Measurements from ENCODE around the gene ST8SIA4. TPM values are rescaled to one million over a fixed set of nuclear protein-coding genes. Genes with fewer than 3 reads are reported as not detected.
A peak's percentile ranks its signal among the peaks of the same experiment; 100 is the strongest.
"Not testable (repeated sequence)": the region's sequence is repeated elsewhere in the genome, so short reads cannot be mapped to it uniquely, and the experiment has no call there.

ST8SIA4 gene
- total RNA-seq, 3 donors from 2014 or later, result 27.2 to 38.4 (median 36.9) TPM

DNA sequence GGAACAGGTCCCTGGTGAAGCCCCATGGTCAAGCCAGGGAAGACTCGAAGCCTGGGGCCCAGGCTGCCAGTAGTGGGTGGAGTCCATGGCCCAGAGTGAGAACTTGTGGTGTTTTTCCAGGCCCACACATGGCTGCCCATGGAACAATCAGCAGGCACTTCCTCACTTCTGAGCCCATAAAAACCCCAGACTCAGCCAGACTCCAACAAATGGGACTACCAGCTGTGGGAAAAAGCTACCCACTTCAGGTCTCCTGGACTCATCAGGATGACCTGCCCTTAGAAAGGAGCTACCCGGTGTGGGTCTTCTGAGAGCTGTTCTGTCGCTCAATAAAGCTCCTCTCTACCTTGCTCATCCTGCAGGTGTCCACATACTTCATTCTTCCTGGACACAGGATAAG lies 108.9 kb downstream of the ST8SIA4 start:
- ATAC-seq, result no peak
- no peaks in the 10 kb centered on the region for H3K9me3 Mint-ChIP-seq
- peaks cover 3% of the 10 kb centered on the region for H3K4me1 Mint-ChIP-seq (ENCODE audit: low read depth)
- no peak for DNase-seq
- H3K27me3 Mint-ChIP-seq (ENCODE audit: low read depth), result peaks cover 5% of the 10 kb centered on the region
- H3K36me3 Mint-ChIP-seq (ENCODE audit: insufficient read depth), result no peaks in the 10 kb centered on the region
- no peak overlapping the region for H3K4me3 Mint-ChIP-seq

DNA sequence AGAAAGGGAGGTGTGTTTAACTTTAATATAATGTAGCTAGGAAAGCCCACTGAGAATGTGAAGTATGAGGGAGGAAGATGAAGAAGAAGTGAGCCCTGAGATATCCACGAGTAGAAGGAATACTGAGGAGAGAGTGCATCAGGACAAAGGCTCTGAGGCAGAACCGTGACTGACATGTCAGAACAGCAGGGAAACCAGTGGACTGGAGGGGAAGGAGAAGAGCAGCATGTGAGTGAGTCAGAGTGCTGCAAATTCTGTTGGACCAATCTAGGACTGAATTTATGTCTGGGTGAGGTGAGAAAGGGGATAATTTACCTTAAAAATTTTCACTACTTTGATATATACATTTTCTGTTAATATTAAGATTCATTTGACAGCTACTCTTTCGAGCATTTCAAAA lies 110.3 kb downstream of the ST8SIA4 start:
- DNase-seq (no peak), ATAC-seq (no peak)
- Mint-ChIP-seq H3K4me1 (ENCODE audit: low read depth) (peaks cover 3% of the 10 kb centered on the region), H3K36me3 (ENCODE audit: insufficient read depth) (no peaks in the 10 kb centered on the region), H3K4me3 (no peak overlapping the region), H3K9me3 (no peaks in the 10 kb centered on the region), H3K27me3 (ENCODE audit: low read depth) (peaks cover 5% of the 10 kb centered on the region)

DNA sequence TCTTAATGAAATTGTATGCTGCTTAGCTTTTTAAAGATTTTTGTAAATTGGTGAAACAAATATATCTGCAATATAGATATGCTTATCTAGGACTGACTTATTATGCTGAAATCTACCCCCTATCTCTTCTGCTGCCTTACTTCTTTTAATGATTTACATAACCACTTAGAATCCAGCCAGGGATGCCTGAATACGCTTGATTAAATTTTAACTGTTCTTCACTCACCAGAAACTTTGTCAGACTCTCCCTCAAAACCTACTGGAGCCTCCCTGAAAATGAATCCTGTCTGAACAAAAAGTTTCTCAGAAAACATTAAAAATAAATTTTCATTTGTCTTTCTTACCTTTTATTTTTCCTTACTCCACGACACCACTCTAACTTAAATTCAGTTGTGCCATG lies 111.7 kb downstream of the ST8SIA4 start:
- ATAC-seq (no peak), DNase-seq (no peak)
- H3K9me3 Mint-ChIP-seq, result no peaks in the 10 kb centered on the region
- peaks cover 3% of the 10 kb centered on the region for H3K4me1 Mint-ChIP-seq (ENCODE audit: low read depth)
- H3K27me3 Mint-ChIP-seq (ENCODE audit: low read depth), result peaks cover 5% of the 10 kb centered on the region
- H3K36me3 Mint-ChIP-seq (ENCODE audit: insufficient read depth), result no peaks in the 10 kb centered on the region
- H3K4me3 Mint-ChIP-seq, result no peak overlapping the region

DNA sequence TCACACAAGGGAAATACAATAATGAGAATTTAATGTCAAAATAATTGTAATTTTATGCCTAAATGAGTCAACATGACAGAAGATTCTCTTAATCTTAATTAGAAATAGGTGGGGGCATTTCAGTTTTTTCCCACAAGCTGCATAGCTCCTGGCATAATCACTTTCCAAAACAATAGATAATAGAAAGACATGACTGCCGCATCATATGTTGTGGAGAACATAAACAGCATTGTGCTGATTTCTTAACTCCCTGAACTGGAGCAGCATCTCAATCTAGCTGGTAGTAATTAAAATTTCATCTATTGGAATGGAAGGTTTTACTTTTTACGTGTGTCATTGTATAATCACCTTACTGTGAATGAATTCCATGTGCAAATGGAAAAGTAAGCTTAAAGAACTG lies 112.1 kb downstream of the ST8SIA4 start:
- Mint-ChIP-seq H3K9me3 (no peaks in the 10 kb centered on the region), H3K36me3 (ENCODE audit: insufficient read depth) (no peaks in the 10 kb centered on the region), H3K4me1 (ENCODE audit: low read depth) (peaks cover 3% of the 10 kb centered on the region), H3K27me3 (ENCODE audit: low read depth) (peaks cover 5% of the 10 kb centered on the region), H3K4me3 (no peak overlapping the region)
- no peak for DNase-seq
- no peak for ATAC-seq

DNA sequence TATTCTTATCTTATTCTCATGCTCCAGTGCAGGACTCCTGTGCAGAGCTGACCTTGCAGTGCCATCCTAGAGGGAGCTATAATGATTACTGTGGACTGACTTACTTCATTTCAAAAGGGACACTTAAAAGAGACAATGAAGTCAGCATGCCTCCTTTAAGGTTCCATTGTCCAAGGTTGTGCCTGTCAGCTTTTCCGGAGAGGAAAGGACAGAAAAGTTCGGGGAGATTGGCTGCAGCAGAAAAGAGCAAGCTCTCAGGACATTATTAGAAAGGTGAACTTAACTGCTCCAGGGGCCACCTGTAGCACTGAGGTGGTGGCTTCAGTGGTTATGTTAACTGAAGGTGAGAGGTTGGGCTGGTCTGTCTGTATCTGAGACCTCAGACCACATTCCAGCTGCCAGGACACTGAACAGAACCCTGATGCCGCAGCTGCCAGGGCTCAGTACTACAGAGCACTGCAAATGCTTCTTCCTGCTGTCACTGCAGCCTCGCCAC lies 112.9 kb downstream of the ST8SIA4 start:
- no peak for DNase-seq
- no peak for ATAC-seq
- no peaks in the 10 kb centered on the region for H3K36me3 Mint-ChIP-seq (ENCODE audit: insufficient read depth)
- H3K27me3 Mint-ChIP-seq (ENCODE audit: low read depth), result peaks cover 5% of the 10 kb centered on the region
- no peaks in the 10 kb centered on the region for H3K9me3 Mint-ChIP-seq
- H3K4me3 Mint-ChIP-seq, result no peak overlapping the region
- peaks cover 3% of the 10 kb centered on the region for H3K4me1 Mint-ChIP-seq (ENCODE audit: low read depth)

DNA sequence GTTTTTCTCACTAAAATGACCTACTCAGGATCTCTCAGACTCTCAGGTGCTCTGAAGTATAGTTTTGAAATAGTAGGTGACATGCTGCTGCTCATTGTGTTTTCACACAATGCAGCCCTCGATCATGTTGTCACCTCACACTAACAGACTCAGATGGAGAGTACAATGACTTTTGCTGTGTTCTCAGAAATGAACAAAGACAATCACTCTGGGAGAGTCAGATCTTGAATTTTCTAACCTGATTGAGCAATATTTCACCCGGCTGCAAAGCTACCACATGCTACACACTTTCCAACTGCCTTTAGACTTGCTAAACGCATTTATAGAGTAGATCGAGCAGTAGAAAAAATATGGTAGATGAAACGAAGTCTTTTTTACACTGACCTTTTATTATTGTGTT lies 113.4 kb downstream of the ST8SIA4 start:
- peaks cover 5% of the 10 kb centered on the region for H3K27me3 Mint-ChIP-seq (ENCODE audit: low read depth)
- peak; percentile 59 to 72 for ATAC-seq
- no peak for DNase-seq
- no peaks in the 10 kb centered on the region for H3K9me3 Mint-ChIP-seq
- H3K4me3 Mint-ChIP-seq, result no peak overlapping the region
- peaks cover 3% of the 10 kb centered on the region for H3K4me1 Mint-ChIP-seq (ENCODE audit: low read depth)
- no peaks in the 10 kb centered on the region for H3K36me3 Mint-ChIP-seq (ENCODE audit: insufficient read depth)

DNA sequence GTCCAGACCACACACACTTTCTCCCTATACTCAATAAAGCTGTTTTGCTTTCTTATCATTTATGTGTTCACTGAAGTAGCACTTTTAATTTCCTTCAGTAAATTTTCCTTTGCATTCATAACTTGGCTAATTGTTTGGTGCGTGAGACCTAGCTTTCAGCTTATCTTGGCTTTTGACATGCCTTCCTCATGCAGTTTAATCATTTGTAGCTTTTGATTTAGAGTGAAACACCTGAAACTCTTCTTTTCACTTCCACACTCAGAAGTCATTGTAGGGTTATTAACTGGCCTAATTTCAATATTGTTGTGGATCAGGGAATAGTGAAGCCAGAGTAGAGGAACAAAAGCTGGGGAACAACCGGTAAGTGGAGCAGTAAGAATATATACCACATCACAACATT lies 114.7 kb downstream of the ST8SIA4 start:
- no peaks in the 10 kb centered on the region for H3K9me3 Mint-ChIP-seq

DNA sequence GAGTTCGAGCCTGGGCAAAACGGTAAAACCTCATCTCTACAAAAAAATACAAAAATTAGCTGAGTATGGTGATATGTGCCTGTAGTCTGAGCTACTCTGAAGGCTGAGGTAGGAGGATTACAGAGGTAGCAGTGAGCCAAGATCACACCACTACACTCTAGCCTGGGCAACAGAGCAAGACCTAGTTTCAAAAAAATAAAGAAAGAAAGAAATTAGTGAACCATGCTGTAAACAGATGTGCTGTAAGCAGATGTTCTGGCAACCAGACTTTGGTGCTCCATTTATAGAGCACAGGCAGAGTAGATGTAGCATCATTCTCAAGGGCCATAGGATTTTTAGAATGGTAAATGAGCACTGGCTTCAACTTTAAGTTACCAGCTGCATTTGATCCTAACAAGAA lies 115.4 kb downstream of the ST8SIA4 start:
- H3K4me3 Mint-ChIP-seq, result no peak overlapping the region
- ATAC-seq (no peak), DNase-seq (no peak)
- no peaks in the 10 kb centered on the region for H3K36me3 Mint-ChIP-seq (ENCODE audit: insufficient read depth)
- no peaks in the 10 kb centered on the region for H3K9me3 Mint-ChIP-seq
- peaks cover 5% of the 10 kb centered on the region for H3K27me3 Mint-ChIP-seq (ENCODE audit: low read depth)
- H3K4me1 Mint-ChIP-seq (ENCODE audit: low read depth), result peaks cover 3% of the 10 kb centered on the region

More for the DNA sequence above, 114.7 kb downstream of the ST8SIA4 start:
- Mint-ChIP-seq H3K36me3 (ENCODE audit: insufficient read depth) (no peaks in the 10 kb centered on the region), H3K4me1 (ENCODE audit: low read depth) (peaks cover 3% of the 10 kb centered on the region), H3K4me3 (no peak overlapping the region), H3K27me3 (ENCODE audit: low read depth) (peaks cover 5% of the 10 kb centered on the region)
- DNase-seq, result no peak
- ATAC-seq, result no peak

DNA sequence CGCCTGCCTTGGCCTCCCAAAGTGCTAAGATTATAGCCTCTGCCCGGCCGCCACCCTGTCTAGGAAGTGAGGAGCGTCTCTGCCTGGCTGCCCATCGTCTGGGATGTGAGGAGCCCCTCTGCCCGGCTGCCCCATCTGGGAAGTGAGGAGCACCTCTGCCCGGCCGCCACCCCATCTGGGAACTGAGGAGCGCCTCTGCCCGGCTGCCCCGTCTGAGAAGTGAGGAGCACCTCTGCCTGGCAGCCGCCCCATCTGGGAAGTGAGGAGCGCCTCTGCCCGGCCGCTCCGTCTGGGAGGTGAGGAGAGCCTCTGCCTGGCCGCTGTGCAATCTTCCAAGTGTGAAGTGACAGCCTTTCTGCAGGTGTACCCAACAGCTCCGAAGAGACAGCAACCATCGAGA lies 117.5 kb downstream of the ST8SIA4 start:
- H3K9me3 Mint-ChIP-seq; H3K4me3 Mint-ChIP-seq; ATAC-seq; H3K36me3 Mint-ChIP-seq (ENCODE audit: insufficient read depth); H3K27me3 Mint-ChIP-seq (ENCODE audit: low read depth); DNase-seq: not testable (repeated sequence)
- peaks cover 10% of the 10 kb centered on the region for H3K4me1 Mint-ChIP-seq (ENCODE audit: low read depth)

DNA sequence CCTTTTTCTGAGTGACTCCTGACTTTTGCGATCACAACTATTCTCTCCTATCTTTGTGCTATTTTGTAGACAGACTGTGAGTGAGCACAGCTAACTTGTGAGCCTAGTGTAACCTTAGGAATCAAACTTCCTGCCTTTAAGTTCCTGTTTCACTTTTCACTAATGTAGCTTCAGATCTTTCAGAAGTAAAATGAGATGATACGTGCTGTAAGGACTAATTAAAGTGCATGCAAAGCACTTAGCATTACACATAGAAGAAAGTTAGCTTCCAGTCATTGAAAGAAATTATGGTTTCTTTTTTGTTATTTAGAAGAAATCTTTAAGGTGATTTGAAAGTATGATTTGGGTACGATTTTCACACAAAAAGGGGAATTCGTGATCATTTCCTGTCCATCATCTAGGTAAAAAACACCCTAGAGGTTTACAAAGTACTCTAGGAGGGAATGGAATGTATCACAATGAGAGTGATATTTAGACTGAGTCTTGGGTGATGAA lies 122.7 kb downstream of the ST8SIA4 start:
- ATAC-seq, result peak; percentile 86 to 87
- no peaks in the 10 kb centered on the region for H3K36me3 Mint-ChIP-seq (ENCODE audit: insufficient read depth)
- H3K9me3 Mint-ChIP-seq, result no peaks in the 10 kb centered on the region
- no peak for DNase-seq
- peaks cover 39% of the 10 kb centered on the region for H3K4me1 Mint-ChIP-seq (ENCODE audit: low read depth)
- no peaks in the 10 kb centered on the region for H3K27me3 Mint-ChIP-seq (ENCODE audit: low read depth)
- H3K4me3 Mint-ChIP-seq, result peak overlapping the region; percentile 68

DNA sequence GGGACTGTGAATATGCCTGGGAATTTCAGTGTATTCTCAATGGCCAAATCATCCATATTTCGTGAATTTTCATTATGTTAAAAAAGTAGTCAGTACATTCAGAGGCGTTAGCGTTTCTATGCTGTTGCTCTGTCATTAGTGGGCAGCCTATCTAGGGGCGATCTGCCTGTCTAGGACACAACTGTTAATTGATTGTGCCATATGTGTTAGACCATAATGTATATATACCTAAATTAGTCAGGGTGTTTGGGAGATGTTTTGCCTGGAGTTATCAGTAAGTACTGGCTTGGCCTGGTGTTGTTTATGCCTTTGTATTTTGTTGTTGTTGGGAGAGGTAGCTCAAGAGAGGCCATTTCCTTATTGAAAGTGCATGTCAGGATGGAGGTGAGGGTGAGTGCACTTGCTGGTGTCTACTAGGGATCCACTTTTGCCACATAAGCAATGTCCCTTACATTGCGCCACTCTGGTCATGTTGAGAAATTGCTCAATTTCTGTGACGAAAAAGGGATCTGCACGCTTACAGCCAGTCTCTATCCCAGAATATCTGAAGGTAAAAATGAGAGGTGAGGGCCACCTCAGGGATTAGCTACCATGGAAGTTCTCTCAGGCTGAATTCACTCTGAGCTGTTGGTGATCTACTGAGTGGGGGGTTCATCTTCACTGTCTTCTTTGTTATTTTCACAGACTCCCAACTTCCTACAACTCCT lies 123.3 kb downstream of the ST8SIA4 start:
- peak overlapping the region; percentile 68 for H3K4me3 Mint-ChIP-seq
- H3K27me3 Mint-ChIP-seq (ENCODE audit: low read depth), result no peaks in the 10 kb centered on the region
- H3K9me3 Mint-ChIP-seq, result no peaks in the 10 kb centered on the region
- DNase-seq (no peak), ATAC-seq (no peak)
- H3K4me1 Mint-ChIP-seq (ENCODE audit: low read depth), result peaks cover 39% of the 10 kb centered on the region
- H3K36me3 Mint-ChIP-seq (ENCODE audit: insufficient read depth), result no peaks in the 10 kb centered on the region

DNA sequence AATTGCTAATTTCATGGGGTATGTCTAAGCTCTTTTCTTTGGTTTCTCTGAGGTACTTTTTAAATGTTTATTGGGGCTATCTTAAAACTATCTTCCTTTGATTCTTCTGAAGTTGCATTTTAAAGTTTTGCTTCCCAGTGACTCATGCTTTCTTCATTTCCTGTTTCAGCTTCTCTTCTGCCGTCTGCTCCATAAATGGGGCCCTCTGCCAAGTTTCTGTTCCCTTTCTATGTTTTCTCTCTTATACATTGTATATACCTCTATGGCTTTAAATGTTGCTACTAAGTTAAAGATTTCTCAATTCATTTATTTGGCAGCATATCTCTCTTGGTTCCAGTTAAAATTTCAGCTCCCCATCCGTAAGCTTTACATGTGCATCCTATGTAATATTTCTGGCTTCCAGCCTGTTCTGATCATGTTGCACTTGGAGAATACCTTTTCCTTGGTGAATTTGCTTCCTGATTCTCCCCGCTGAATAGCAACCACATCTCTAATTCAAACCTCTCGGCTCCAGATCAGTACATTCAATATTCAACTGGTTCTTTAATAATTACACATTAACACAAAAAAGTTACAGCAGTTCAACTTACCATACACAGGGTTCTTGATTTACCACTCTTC lies 125.3 kb downstream of the ST8SIA4 start:
- peaks cover 39% of the 10 kb centered on the region for H3K4me1 Mint-ChIP-seq (ENCODE audit: low read depth)
- H3K9me3 Mint-ChIP-seq, result no peaks in the 10 kb centered on the region
- peak overlapping the region; percentile 8 for H3K4me3 Mint-ChIP-seq
- DNase-seq (no peak), ATAC-seq (peak; percentile 36 to 61)
- H3K36me3 Mint-ChIP-seq (ENCODE audit: insufficient read depth), result no peaks in the 10 kb centered on the region
- H3K27me3 Mint-ChIP-seq (ENCODE audit: low read depth), result no peaks in the 10 kb centered on the region

DNA sequence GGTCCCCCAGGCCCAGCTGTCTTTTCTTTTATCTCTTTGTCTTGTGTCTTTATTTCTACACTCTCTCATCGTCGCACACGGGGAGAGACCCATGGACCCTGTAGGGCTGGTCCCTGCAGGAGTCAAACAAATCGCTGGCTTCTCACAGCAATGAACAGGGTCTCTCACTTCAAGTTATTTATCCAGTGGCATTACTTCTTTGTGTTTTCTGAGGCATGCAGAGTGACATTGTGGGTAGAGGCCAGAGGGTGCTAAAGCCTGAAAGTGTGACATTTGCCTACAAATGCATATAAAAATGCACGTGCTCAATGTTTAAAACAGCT lies 127.6 kb downstream of the ST8SIA4 start:
- no peak overlapping the region for H3K4me3 Mint-ChIP-seq

DNA sequence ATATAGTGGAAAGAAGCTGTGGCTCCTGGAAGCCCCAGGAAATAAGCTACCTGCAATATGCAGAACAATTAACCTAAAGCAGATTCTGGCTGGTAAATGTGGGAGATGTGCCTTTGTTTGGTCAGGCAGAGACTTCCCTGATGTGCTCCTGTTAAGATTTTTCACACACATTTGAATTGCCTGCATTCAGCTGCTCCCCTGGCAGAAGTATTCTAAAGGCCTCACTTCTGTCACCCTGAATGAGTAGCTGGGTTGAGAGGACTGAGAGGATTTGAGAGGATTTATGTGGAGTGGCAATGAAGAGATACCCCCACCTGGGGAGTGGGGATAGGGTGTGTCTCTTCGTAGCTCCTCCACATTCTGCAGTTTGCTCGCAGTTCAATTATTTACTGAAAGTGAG lies 130.5 kb downstream of the ST8SIA4 start:
- no peaks in the 10 kb centered on the region for H3K36me3 Mint-ChIP-seq (ENCODE audit: insufficient read depth)
- H3K4me1 Mint-ChIP-seq (ENCODE audit: low read depth), result peaks cover 7% of the 10 kb centered on the region
- ATAC-seq (no peak), DNase-seq (no peak)
- no peak overlapping the region for H3K4me3 Mint-ChIP-seq
- H3K27me3 Mint-ChIP-seq (ENCODE audit: low read depth), result peaks cover 4% of the 10 kb centered on the region
- no peaks in the 10 kb centered on the region for H3K9me3 Mint-ChIP-seq

More for the DNA sequence above, 127.6 kb downstream of the ST8SIA4 start:
- no peaks in the 10 kb centered on the region for H3K27me3 Mint-ChIP-seq (ENCODE audit: low read depth)
- no peaks in the 10 kb centered on the region for H3K9me3 Mint-ChIP-seq
- H3K36me3 Mint-ChIP-seq (ENCODE audit: insufficient read depth), result no peaks in the 10 kb centered on the region
- DNase-seq (no peak), ATAC-seq (no peak)
- H3K4me1 Mint-ChIP-seq (ENCODE audit: low read depth), result peaks cover 31% of the 10 kb centered on the region

DNA sequence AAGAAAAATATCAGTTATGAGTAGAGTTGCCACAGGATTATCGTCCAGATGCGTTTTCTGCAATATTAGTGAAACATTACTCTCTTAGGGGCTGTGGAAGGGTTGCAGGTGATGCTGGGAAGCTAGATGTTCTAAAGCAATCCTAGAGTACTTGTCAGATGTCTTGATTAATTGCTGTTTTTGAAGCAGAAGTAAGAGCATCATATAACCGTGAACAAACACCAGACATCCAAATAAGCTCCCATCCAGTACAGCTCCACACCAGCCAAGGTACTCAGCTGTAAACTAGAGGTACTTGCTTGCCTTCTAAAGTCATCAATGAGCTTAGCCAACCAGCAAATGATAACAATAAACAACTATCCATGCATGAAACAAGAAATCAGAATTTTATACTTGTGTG lies 131.1 kb downstream of the ST8SIA4 start:
- ATAC-seq (no peak), DNase-seq (no peak)
- Mint-ChIP-seq H3K4me3 (no peak overlapping the region), H3K4me1 (ENCODE audit: low read depth) (peaks cover 5% of the 10 kb centered on the region), H3K27me3 (ENCODE audit: low read depth) (peaks cover 4% of the 10 kb centered on the region), H3K36me3 (ENCODE audit: insufficient read depth) (no peaks in the 10 kb centered on the region), H3K9me3 (no peaks in the 10 kb centered on the region)
